Activated CD8-positive, alpha-beta memory T cell treated with anti-CD3 and anti-CD28 coated beads for 4 hours (primary cell): Measurements from ENCODE around the gene PCGF1.

ENCODE experiments used
- DNase-seq, 2 donors: peaks; one replicate each; pipeline ENCODE4 v3.0.0-alpha.2; 2020; ENCODE audit warnings: low read depth in 2 of 2

The PCGF1 gene

GRCh38 chr2:74507145-74507925 lies at the start of gene PCGF1:
PCGF1 (minus strand) TSS chr2:74507695; CDS start chr2:74507668, 27 bp downstream.
- DNase-seq = peak; percentile 99

DNA sequence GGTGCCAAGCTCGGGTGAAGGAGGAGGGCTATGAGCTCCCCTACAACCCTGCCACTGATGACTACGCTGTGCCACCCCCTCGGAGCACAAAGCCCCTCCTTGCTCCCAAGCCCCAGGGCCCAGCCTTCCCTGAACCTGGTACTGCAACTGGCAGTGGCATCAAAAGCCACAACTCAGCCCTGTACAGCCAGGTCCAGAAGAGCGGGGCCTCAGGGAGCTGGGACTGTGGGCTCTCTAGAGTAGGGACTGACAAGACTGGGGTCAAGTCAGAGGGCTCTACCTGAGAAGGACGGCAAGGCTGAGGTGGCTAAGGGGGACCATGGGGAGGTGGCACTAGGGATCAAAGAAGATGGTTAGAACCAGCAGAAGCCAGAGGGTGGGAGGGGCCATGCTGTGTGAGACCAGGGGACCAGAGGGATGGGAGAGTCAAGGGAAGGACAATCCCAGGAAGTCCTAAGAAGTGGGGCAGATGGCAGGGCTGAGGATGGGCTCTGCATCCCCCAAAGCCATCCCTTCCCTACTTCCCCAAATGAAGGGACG lies 49.4 kb upstream of the PCGF1 start:
- DNase-seq = no peak

- no peak for DNase-seq
These were observed 48.7 kb upstream of the PCGF1 start for GRCh38 chr2:74556159-74556558.

DNA sequence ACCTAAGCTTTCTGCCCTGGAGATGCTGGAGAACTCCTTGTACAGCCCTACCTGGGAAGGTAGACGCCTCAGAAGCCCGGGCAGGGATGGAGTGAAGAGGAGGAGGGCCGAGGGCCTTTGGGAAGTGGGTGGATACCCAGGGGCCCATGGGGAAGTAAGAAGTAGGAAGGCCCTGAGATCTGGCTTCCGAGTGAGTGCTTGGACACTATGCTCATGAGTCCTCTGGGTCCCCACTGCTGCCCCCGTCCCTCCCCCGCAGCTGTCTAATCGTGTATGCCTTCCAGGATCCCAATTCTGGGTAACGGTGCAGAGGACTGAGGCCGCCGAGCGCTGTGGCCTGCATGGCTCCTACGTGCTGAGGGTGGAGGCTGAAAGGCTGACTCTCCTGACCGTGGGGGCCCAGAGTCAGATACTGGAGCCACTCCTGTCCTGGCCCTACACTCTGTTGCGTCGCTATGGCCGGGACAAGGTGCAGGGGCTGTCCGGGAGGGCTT lies 48.2 kb upstream of the PCGF1 start:
- DNase-seq = no peak

GRCh38 chr2:74554820-74555531 lies 47.5 kb upstream of the PCGF1 start:
- DNase-seq = peak in 1 of 2 donors; percentile 12

DNA sequence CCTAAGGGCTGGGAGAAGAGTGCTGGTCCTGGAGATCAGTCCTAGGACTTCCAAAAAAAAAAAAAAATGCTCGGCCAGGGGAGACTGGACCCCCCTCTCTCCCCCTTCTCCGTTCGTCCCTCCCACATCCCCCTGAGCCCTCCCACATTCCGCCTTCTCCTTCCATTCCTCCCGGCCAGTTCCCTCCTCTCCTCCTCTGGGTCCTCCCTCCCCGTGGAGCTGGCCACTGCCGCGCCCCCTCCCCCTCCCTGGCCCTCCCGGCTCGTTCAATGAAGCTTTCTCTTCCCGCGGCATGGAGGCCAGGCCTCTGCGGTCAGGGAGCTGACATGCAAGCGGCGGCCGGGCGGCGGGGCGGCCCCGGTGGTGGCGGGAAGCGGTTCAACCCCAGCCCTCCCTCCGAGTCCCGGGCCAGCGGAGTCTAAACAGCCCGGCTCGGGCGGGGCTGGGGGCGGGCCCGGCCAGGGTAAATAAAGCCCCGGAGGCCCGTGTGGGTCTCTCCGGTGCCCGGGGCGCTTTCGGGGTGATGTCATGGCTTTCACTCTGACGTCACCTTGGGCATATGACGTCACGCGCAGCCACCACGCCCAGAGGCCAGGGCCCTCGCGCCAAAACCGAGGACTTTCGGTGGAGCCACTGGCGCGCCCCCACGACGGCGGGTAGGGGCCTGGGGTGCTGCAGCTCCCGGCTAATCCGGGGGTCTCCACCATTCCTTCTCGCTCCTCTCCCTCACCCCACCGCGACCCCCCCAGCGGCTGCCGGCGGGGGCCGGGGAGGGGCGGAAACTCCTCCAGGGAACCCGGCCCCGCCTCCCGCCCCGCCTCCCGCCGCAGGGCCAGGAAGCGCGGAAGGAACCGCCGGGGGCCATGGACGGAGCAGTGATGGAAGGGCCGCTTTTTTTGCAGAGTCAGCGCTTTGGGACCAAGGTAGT lies 46.7 kb upstream of the PCGF1 start, which contains the start of the genes DOK1 and LOXL3:
TSS of gene DOK1 (plus strand) at position 829 of the 928 bp plus-strand sequence. CDS start at position 864, 35 bp downstream.
TSS of gene LOXL3 (minus strand) at position 51 of the 928 bp plus-strand sequence. CDS start 1,308 bp downstream, outside the sequence.
- peak; percentile 54 to 64 for DNase-seq

DNA sequence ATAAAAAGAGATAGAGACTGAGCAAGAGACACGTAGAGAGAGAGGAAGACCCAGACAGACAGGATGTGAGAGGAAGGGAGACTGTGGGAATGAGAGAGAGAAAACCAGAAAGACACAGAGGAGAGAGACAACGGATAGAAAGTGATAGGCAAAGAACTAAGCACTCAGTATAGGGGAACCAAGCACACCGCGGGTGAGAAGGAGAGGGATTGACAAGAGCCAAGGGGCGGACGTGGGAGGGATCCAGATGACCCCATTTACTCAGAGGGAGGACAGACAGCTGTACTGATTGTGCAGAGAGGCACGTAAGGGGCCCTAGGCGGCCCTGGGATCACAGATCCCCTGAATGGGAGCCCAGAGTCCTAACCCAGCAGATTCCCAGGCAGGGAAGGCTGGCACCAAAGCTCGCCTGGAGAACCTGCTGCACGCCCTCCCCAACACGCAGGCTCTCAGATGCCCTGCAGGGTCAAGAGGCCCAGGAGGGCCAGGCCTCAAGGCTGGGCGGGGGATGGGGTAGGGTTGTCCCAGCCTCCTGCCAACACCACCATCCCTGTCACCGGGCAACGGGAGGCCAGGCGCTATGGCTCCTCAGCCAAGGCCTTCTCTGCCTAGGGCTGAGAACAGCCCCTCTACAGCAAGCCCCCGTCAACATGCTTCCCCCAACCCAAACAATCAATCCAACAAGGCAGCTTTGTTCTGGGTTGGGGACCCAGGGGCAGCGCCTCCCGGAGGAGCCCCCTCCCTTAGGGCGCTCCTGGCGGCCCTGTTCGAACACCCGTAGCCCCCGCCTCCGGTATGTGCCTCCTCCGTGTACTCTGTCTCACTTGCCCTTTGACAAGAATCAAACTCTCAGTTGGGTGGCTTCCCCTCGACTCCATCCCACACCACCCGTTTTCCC lies 45.7 kb upstream of the PCGF1 start:
- DNase-seq = no peak

GRCh38 chr2:74551942-74552913 lies 44.7 kb upstream of the PCGF1 start:
- DNase-seq = no peak

GRCh38 chr2:74551530-74551929 lies 44.0 kb upstream of the PCGF1 start:
- no peak for DNase-seq

DNA sequence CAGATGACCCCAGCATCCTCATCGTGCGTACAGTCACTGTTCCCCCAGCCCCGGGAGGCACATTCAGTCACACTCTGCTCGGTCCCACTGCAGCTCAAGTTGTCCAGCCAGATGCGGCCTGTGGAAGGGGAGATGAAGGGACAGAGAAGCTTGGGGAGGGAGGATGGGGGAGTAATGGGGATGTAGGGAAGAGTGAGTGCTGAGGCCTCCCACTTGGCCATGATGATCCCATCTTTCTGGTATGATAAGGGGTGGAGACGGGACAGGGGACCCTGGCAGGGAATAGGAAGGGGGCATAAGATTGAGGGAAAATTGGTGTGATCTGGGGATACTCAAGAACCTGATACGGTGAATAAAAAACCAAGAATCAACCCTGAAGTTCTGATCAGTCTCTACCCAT lies 42.7 kb upstream of the PCGF1 start:
- DNase-seq = no peak

DNA sequence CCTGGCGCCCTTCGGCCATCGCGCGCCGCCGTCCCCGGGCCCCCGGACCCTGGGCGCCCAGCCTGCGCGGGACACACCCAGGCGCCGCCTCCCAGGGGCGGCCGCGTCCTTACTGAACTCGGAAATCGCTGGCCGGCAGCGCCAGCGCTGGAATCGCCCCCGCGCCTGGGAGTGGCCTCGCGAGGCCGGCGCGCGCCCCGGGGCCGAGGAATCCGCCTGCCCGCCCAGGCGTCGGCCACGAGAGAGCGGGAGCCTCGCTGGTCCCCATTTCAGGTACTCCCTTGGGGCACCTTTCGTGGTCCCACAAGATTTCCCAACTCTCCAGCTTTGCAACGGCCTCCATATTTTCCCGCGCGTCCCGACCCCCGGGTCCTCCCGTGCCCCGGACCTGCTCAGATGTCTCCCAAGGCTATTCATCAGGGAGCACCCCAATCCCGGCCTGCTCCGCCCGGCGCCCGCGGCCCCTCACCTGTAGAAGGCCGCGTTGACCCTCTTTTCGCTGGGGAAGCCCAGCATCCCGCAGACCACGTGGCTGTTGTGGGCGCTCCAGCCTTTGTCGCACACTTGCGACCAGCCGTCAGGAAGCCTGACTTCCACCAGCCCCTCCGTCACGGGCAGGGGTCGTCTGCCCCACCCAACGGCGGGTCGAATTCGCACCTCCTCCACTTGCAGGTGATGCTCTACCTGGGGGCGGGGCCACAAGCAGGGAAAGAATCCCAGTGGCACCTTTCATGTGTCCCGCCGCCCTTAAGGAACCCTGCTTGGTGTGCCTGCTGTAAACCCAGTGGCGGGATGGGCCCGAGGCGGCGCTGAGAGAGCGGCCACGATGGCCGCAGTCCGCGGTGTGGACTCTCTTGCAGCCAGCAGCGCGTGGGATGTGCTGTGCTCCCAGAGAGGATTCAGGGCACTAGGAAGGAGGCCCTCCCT lies 41.7 kb upstream of the PCGF1 start:
- no peak for DNase-seq

DNA sequence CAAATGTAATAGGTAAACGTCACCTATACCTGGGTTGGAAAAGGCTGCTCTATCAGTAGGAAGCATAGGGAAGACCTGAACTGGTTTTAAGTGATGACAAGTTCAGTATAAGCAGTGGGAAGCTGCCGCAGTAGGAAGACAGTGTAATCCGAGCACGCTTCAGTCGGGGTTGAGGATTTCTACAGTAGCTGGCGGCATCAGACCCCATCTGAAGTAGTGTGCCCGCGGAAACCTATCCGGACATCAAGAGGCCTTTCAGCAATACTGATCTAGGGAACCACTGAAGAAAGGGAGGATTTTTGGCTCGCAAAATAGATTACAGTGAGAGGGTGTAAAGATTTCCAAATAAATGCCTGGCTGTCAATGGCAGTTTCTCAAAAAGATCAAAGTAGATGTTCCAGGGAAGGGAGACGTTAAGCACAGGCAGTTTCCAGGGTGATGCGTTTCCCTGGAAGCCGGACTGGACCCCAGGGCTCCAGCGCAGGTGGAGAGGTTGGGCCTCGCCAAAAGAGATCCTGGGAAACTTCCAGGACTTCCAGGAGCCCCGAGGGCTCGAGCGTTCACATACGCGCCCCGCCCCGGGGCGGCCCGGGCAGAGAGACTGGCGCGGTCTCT lies 40.9 kb upstream of the PCGF1 start:
- no peak for DNase-seq

- DNase-seq = no peak
These were observed 38.5 kb upstream of the PCGF1 start for GRCh38 chr2:74546004-74546403.

DNA sequence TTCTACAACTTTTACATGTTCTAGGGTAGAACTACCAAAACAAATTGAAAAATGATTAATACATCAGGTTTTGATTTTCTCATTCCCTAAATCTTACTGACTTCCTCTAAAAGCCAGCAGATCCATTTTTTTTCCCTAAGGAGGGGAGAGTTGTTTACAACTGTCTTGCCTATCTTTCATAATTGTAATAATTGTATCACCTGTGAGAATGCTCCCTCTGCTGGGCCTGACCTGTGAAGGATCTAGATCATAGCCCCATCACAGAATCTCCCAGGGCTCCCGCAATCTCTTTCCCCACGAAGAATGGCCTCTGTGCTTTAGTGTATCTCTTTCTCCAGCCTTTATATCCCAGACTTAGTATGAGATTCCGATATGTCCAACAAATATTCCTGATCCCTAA lies 37.1 kb upstream of the PCGF1 start:
- no peak for DNase-seq

GRCh38 chr2:74542978-74543377 lies 35.5 kb upstream of the PCGF1 start:
- DNase-seq = no peak

GRCh38 chr2:74540291-74540690 lies 32.8 kb upstream of the PCGF1 start:
- DNase-seq = no peak

- no peak for DNase-seq
These were observed 31.4 kb upstream of the PCGF1 start for GRCh38 chr2:74538881-74539339.
